Keratinocyte (primary cell): ENCODE data around the gene KLHL35.

Experiments used
- CTCF ChIP-seq, 3 experiments: IDR thresholded peaks in 1 of 3; conservative IDR thresholded peaks in 1 of 3; optimal IDR thresholded peaks in 1 of 3; 2 replicates in 2 of 3; 3 replicates in 1 of 3; pipeline versions ENCODE3 to v1.5.1; 2011; ENCODE audit warnings: low read length in 3 of 3, mild to moderate bottlenecking in 3 of 3, moderate library complexity in 2 of 3, control low read depth in 1 of 3, inconsistent platforms in 1 of 3; ENCODE audit not compliant: insufficient read depth in 2 of 3; ENCODE audit errors: extremely low read depth in 1 of 3
- EZH2 ChIP-seq: IDR thresholded peaks from one replicate; pipeline ENCODE4 v1.6.1; 2012; ENCODE audit warnings: inconsistent platforms, mild to moderate bottlenecking, low read length, moderate library complexity

DNA sequence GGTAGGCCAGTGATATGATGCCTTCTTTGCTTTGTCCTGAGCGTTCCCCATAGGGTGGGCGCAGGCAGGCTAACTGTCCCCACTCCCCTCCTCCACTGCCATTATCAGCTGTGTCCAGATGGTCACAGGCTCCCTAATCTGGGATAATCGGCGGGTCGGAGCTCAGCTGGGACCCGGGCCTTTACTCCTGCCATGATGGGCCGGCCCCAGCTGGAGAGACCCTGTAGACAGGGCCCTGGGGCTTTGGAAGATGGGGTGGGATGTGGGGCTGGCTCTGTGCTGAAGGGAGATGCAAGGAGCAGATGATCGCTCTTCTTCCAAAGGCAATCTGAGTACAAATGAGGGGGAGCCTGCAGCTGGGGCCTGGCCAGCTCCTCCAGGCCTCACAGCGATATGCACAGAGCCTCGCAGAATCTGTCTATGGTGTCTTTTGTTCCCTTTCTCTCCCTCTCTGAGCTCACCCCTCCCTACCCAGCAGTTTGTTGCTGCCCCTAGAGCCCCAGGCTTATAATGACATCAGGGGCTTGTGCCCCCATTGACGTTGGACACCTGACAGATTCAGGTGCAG, 11.9 kb downstream of the KLHL35 start:
- TF ChIP-seq CTCF (optimal IDR thresholded peaks at IDR 0.05 in 1 of 3, IDR thresholded peaks at IDR 0.05 in 1 of 3, conservative IDR thresholded peaks at IDR 0.05 in 1 of 3; ENCODE audit: extremely low read depth in 1 of 3, insufficient read depth in 2 of 3, low read length in 3 of 3) (no peak), EZH2 (no peak)
